HS-27A (cell line): ENCODE measurements around the gene BEGAIN.

Experiments used
- DNase-seq: peaks from one replicate; pipeline ENCODE4 v3.0.0-alpha.2; 2012; ENCODE audit warnings: low read depth, missing footprints

Gene BEGAIN

GRCh38 chr14:100567877-100568163, 19.4 kb downstream of the BEGAIN start:
- DNase-seq, result no peak

GRCh38 chr14:100567009-100567876, 20.0 kb downstream of the BEGAIN start:
- no peak for DNase-seq

- DNase-seq, result no peak
Measured at GRCh38 chr14:100566586-100566985, 20.6 kb downstream of the BEGAIN start.

- DNase-seq, result no peak
Measured at GRCh38 chr14:100566119-100566518, 21.1 kb downstream of the BEGAIN start.

DNA sequence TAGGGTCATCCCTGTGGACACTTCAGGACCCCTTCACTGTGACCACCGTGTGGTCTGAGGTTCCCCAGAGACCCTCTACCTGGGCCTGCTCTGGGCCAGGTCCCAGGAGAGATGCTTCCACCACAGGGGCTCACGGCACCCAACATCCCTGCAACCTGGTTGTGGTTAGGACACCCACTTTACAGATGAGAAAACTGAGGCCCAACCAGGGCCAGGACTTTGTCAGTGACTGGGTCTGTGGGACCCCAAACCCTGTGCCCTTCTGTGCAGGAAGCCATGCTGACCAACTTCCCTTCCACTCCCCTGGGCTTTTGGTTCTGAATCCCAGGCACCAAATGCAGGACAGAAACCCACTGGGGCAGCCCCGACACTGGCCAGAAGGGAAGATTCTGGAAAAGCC, 21.6 kb downstream of the BEGAIN start:
- DNase-seq, result no peak

DNA sequence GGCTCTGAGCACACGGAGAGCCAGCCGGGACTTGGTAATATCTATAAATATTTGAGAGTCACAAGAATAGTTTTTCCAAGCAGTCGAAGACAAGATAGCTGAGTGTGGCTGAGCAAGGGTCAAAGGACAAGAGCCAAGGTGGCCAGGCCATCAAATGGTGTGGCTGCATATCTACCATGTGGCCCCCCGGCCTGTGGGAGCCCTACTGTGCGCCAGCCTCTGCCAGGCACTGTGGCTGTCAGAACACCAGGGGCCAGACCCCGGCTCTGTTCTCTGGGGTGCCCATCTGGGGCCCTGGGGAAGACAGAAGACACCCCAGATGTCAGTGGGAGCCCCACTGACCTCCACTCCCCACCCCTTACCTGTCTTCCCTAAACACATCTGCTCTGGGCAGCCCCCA, 22.7 kb downstream of the BEGAIN start:
- no peak for DNase-seq

DNA sequence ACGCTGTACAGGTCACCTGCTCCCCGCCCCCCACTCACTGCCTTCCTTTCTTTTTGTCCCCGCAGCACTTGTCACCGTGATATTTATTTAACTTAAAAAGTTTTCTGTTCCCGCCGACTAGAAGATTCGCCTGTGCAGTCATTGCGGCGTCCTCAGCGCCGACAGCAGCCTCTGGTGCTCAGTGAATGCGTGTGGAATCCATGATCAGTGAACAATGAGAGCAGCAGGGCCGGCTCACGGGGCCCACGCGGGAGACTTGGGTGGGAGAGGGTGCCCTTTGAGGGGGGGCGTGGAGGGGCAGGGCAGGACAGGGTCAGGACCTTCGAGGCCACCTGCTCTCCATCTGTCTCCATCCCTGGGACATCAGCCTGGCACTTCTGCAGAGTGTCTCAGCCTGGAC, 24.5 kb downstream of the BEGAIN start:
- DNase-seq, result no peak

GRCh38 chr14:100561005-100561404, 26.2 kb downstream of the BEGAIN start:
- no peak for DNase-seq

DNA sequence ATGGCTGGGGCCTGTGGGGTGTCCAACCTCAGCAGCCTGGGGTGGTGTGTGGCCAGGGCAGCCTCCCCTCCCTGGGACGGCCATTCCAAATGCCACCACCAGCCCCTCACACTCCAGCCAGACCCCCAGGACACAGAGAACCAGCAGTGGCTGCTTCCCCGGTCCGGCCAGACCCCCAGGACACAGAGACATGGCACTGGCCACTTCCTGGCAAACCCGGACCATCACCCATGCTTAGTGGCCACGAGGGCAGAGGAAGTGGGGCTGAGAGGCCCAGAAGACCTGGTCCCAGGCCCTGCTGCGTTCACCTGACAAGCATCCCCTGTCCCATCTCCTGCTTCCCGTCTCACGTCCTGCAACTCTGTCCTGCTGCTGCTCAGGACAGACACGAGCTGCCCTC, 26.7 kb downstream of the BEGAIN start:
- no peak for DNase-seq

GRCh38 chr14:100559455-100559854, 27.8 kb downstream of the BEGAIN start:
- no peak for DNase-seq

DNA sequence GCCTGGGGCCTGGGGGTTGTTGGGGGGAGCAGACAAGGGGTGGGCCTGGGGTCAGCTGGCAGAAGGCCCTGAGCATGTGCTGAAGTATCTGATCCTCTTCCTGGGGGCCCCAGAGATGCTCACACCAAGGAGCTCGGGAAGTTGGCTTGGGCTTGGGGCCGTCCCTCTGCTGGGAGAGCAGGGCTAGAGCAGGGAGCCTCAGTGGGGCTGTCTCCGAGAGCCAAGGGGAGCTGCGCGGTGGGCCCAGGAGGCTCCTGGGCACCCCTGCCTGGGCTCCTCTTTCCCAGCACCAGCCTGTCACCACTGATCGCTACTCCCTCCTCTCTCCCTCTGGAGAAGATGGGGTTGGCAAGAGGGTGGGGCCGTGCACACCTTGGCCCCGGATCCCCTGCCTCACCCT, 28.3 kb downstream of the BEGAIN start:
- DNase-seq, result no peak

- no peak for DNase-seq
Measured at GRCh38 chr14:100558226-100558625, 29.0 kb downstream of the BEGAIN start.

DNA sequence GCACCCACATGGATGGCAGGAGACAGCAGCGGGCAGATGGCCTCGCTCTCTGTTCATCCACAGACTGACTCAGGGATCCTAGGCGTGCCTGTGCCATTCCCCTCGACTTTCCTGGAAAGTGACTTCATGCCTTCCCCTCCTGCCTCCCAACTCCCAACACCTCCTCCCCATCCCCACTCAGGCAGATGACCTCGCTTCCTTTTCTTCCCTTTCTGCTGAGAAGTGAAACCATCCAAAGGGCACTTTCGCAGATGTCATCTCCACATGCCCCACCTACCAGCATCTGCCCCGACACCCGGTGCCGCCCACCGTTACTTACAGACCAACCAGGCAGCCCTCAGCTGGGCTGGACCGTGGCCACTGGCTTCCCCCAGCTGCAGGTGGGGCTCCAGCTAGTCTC, 29.6 kb downstream of the BEGAIN start:
- DNase-seq, result no peak

DNA sequence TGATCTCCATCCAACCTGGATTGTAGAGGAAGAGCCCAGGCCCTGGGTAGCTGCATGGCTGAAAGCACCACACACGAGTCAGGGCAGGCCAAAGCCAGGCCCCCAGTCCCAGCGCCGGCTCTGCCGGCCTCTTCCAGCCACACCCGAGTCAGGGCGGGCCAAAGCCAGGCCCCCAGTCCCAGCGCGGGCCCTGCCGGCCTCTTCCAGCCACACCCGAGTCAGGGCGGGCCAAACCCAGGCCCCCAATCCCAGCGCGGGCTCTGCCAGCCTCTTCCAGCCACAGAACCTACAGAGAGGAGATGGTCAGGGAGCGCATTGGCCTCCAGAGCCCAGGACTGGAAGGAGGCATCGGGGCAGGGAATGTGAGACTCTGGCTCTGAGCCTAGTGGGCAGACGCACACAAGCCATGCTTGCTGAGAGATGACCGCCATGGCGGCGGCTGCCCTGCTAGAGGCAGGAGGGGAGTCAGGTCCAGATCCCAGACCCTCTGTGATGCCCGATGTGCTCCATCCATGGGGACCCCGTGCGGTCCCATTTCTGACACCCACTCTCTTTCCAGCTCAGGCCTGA, 30.2 kb downstream of the BEGAIN start:
- no peak for DNase-seq

DNA sequence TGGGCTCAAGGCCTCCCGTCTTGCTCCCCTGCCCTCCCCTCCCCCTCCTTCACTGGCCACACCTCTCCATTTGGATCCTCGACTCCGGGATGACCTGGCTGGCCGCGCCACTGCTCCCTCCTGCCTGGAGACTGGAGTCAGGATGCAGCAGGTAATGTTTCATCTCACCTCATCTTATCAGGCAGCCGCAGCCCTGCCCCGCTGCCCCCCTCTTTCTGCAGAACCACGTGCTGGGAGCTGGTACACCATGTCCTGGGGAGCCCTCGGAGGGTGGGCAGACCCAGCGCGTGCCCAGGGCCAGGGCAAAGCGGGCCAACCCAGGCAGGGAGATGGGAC, 31.1 kb downstream of the BEGAIN start:
- DNase-seq, result no peak

DNA sequence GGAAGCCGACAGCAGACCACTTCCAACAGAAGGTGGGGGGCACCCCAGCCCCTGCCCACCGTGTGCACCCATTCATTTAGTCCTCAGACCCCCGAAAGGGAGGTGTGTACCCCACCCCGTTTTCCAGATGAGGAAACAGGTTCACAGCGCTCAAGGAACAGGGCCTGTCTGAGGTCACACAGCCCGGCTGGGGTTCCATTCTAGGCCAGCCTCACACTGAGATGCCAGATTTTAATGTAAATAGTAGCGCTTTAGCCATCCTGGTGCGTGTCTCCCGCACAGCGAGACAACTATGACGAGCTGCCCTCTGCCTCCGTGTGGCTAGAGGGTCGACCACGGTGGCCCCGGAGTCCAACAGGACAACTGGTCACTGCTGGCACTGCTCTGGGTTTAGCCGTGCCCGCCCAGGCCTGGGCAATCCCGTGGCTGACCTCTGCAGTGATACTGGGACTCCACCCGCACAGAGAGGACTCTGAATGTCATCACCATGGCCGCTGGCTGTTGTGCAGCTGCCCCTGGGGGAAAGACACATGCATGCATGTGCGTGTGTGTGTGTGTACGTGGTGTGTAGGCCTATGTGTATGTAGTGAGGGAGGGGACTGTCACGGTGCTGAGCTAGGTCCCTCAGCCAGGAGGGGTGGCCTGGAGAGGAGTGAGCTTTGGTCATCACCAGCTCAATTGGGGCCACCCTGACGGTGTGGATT, 31.6 kb downstream of the BEGAIN start:
- DNase-seq, result no peak

- DNase-seq, result no peak
Measured at GRCh38 chr14:100554696-100555320, 32.4 kb downstream of the BEGAIN start.

DNA sequence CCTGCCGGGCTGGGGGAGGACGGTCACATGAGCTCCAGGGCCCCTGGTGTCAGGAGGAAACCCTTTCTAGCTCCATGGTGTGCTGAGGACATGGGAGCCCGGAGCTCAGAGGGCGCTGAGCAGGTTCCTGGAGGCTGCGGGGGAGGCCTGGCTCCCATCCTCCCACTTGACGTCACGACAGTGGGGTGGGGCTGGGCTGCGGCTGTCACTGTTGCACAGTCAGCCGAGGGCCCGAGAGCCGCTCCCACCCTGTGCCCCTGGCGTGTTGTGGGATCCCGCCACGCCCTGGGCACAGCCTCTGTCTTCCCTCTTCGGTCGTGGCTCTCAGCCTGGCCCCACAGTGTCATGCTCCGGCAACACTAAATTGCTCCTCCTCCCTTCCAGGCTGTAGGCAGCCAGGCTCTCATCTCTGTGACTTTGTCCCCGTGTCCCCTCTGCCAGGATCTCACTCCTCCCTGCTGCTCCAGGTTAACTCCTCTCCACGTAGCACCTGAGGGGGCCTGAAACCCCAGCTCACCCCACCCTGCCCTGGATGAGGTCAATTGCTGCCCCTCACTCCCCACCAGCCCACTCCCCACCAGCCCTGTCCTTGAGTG, 33.0 kb downstream of the BEGAIN start:
- no peak for DNase-seq

DNA sequence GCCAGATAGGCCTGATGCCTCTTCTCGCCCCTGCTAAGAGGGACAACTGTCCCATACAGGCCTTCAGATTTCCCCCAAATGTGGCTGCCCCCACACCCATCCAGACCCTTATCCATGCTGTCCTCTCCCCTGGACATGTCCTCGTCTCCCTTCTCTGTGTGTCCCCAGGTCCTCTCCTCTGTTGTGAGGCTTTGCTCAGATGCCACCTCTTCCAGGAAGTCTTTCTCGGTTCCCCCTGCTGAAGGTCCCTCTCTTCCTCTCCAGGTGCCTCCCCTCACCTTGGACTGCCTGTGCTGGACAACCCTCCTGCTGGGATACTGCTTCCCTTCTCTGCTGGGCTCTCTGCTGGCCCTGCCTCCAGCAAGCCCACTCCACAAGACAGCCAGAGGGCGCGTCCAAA, 33.7 kb downstream of the BEGAIN start:
- no peak for DNase-seq

- DNase-seq, result no peak
Measured at GRCh38 chr14:100552524-100553125, 34.6 kb downstream of the BEGAIN start.

DNA sequence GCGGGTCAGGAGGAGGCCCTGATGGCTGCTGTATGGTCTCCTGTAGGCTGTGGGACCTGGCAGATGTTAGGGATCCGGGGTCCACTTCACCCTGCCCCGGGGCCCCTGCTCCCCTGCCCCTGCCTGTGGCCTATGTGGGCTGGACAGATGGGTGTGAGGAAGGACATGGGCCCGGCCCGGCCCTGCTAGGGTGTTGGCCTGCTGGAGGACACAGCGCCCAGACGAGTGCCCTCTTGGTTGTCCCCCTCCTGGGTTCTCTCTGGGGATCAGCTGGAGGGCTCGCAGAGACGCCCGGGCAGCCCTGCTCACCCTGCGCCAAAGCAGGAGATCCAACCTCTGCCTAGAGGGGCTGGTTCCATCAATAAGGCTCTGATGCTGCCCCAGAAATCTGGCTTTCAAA, 36.2 kb downstream of the BEGAIN start:
- no peak for DNase-seq
